Stimulated activated CD8-positive, alpha-beta memory T cell treated with anti-CD3 and anti-CD28 coated beads, Interleukin-2, amount 100 ng/mL, for 1 hour (primary cell): Measurements from ENCODE around the gene GSTM5.
"Not testable (repeated sequence)": the region's sequence is repeated elsewhere in the genome, so short reads cannot be mapped to it uniquely, and the experiment has no call there.

Experiments
- DNase-seq, 2 donors: peaks; one replicate each; pipeline ENCODE4 v3.0.0-alpha.2; 2020; ENCODE audit warnings: low read depth in 2 of 2

Gene GSTM5

DNA sequence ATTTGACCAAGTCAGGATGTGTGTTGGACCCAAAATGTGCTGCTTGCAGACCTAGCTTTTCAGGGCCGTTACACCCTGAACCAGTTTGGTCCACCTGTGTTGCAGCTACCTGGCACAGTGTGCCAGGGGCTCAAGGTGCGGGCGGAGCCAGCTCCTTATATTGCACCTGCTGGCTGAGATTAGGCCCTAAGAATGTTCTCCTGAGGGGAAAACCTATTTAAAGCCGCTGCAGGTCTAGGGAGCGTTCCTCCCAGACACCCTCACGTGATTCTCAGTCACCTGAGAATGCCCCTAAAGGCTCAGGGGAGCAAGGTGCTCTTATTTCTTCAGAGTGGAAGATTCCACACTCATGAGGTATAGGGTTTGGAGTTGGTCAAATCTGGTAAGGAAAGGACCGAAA is 16.8 kb downstream of the GSTM5 start:
- no peak for DNase-seq

DNA sequence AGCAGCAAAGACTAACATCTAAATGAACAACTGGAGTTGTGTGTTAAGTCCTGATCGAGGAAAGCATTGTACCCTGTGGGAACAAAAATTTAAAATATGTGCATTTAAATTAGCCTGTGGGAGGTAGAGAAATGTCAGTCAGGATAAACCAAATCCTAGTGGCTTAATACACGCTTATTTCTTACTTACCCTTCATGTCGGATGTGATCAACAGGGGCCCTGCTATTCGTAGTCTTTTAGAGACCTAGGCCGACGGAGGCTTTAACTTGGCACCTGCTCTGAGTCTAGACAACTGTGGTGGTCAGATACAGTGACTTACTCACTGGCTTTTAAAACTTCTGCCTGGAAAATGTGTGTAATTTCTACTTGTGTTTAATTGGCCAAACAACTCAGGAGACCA is 18.6 kb downstream of the GSTM5 start:
- DNase-seq, result no peak

DNA sequence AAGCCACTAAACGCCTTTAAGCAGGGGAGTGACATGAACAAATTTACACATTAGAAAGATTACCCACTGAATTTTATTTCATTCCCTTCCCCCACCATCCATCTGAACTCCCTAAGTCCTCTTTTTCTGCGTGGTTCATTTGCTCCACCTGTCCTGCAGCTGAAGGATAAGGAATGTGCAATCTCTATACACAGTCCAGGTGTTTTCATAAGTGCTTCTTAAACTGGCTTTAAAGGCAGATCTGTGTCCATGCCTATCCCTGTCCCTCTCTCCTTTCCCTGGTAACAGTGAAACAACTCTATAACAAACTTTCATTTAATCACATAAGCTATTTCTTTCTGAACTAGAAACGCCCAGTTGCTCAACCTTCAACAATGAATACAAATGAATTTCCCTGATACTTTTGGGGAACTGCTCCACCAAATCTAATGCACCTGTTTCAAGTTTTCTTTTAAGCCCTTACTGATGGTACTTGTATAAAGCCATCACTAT is 20.4 kb downstream of the GSTM5 start:
- no peak for DNase-seq

DNA sequence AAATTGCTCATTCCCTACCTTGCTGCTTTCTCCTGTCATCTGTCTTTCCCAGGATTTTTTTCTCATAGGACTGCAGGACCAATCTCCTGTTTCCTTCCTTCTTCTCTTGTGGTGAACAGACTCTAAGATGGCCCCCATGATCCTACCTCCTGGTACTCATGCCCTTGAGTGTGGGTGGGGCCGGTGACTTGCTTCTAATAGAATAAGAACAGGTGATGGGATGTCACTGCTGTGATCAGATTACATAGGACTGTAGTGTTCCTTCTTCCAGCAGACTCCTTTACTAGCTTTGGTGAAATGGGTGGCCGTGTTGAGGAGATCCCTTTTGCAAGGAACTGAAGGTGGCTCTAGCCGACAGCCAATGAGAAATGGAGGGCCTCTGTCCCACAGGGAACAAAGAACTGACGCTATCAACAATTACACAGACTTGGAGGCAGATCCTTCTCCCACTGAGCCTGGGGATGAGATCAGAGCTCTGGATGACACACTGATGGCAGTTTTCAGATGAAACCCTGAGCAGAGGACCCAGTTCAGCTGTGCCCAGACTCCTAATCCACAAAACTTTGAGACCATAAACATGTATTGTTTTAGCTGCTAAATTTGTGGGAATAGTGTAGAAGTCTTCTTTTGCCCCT is 21.3 kb downstream of the GSTM5 start:
- DNase-seq, result no peak

DNA sequence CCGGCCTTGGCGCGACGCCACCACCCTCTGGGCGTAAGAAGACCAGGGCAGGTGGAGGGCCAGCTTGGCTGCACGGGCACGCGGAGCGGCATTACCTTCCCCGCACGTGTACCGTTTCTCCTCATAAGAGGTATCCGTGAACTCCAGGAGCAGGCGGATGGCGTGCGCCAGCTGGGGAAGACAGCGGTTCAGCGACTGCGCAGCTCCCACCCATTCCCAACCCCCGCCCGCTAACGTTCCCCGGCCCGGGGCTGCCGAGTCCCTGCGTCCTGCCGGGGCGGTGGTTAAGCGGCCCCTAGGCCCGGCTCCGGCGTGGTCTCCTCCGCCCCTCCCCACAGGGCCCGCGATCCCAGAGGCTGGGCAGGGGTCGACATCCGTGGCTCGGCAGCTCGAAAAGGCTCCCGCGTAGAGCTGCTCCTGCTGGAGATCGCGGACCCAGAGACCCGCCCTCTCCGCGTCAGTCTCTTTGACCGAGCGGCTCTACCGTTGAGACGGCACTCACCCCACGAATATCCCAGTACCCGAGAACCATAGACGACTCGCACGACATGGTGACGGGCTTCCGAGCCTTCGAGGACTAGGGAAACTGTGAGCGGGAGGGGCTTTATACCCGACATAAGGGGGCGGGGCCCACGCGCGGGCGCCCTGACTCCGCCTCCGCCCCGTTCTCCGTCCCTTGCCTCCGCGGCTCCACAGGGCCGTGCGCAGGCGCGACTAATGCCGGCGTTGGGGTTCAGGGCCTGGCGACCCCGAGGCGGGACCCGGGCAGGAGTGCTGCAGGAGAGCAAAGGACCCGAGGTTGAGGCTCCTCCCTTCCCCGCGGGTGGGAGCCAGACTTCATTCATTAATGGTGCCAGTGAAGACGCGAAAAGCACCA is 27.9 kb downstream of the GSTM5 start:
- DNase-seq, result peak; percentile 70 to 71

DNA sequence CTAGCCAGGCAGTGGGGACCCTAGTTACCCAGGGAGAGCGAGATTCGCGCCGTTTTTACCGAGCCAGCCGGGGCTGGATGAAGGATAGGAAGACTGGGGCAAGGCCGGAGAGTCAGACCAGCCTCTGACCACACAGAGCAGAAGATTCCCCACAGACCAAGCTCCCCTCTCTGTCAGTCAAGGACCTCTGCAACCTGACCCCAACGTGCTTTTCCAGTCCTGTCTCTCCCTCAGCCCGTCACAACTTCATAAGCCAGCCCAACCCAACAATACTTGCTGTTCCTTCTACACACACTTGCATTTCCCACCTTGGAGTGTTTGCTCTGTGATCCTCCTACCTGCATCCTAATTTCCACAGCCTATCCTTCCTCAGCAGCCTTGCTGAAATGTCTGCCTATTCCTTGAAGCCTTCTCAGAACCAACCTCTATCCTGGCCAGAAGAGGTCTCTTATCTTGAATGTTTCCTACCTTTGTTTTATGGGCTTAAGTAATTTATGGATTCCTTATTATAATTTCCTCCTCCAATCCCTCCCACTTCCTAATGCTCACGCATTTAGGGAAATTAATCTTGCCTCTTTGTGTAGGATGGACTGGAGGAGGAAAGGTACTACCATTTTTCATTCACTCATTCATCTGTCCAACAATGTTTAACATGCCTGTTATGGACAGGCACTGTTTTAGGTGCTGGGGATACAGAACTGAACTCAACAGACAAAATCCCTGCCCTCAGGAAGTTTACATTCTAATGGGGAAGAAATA is 28.7 kb downstream of the GSTM5 start, which contains the start of gene GSTM3:
Gene GSTM3, minus strand, starts transcription at position 424 of the 759 bp plus-strand sequence. CDS start 751 bp downstream, outside the sequence.
- no peak for DNase-seq

DNA sequence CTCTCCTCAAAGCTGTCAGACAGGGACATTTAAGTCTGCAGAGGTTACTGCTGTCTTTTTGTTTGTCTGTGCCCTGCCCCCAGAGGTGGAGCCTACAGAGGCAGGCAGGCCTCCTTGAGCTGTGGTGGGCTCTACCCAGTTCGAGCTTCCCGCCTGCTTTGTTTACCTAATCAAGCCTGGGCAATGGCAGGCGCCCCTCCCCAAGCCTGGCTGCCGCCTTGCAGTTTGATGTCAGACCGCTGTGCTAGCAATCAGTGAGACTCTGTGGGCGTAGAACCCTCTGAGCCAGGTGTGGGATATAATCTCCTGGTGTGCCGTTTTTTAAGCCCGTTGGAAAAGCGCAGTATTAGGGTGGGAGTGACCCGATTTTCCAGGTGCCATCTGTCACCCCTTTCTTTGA is 36.3 kb downstream of the GSTM5 start:
- not testable (repeated sequence) for DNase-seq

DNA sequence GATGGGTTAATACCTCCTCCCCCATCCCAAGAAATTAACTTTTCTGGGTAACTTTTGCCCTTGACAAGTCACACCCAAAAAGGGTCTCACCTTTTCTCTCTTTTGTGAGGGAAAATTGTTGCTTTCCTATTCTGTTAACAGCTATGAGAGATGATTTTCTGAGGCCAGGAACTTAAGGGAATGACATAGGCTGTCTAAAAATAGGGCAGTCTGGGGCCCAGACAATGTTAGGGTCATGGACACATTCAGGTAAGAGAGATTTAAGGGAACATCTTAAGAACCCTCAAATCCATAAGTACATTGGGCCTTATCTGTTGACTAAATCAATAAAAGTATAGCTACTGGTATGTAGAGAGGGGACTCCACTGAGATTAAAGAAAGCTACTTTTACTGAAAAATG is 37.2 kb downstream of the GSTM5 start:
- DNase-seq, result no peak

DNA sequence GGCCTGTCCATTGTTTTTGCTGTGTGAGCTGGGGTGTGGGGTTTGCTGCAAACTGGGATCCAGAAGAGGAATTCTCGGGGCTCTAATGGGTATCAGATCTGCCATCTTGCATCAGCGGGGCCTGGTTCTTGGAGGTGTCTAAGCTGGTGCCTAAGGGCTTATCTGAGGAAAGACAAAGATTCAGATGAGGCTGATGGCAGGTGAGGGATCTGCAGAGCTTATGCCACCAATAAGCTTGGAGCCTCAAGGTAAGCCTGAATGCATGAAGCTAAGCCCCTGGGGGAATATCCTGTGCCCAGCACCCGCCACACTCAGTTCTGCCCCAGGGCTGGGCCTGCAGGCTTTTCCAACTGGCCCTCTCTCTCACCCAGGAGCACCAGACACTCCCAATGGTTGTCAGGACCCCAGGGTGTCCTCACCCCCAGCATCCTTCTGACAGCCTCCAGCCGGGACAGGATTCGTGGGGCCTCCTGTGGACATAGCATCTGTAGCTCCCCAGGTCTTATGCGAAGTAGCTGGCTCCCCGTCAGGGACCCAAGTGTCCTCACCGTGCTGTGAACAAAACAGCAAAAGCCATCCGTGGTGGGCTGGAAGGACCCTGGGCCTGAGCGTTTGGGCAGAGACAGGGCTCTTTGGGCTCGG is 38.3 kb downstream of the GSTM5 start:
- DNase-seq, result no peak

DNA sequence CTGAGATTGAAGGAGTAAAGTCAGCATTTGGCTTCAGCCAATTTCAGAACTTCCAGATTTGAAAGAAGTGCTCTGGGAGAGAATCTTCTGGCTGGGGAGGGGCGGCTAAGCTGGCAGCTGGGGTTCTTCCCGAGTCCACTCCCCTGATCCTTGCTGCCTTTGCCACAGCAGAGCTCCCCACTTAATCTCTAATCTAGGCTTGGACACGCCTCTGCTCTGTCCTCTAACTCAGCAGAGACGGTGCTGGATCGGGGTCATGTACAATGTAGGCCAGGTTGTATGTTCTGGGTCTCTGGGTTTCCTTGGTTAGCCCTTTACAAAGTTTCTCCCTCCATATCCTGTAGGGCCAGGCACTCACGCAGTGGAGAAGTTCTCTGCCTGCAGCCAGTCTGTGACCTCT is 38.9 kb downstream of the GSTM5 start:
- no peak for DNase-seq

DNA sequence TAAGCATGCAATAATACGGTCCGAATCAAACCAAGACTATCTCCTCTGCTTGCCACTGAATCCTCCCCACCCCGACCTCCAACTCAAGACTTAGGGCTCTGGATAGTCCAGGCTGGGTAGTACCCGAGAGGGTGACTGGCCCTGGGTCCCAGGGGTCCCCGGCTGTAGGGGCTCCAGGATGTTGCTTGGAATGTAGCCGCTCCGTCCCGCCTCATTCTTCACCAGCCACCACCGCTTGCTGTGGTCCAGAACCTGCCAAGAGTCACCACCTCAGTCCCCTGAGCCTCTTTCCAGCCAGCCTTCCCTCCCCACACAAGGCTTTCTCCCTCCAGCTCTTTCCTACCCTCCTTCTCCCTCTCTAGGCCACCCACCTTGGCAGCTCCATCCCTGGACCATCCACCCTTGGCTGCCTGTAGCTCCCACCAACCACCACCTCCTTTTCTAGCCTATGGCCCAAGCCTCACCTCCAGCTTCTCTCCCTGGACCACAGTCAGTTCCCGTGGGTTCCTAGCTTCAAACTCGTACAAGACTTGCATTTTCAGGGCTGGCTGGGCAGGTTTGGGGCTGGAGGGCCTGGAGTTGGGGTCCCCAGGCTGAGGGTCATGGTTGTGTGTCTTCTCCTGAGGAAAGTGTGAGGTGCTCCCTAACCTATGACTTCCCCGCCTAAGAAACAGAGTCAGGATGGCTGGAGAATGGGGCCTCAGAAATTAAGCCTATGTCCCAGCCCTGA is 39.6 kb downstream of the GSTM5 start:
- no peak for DNase-seq

DNA sequence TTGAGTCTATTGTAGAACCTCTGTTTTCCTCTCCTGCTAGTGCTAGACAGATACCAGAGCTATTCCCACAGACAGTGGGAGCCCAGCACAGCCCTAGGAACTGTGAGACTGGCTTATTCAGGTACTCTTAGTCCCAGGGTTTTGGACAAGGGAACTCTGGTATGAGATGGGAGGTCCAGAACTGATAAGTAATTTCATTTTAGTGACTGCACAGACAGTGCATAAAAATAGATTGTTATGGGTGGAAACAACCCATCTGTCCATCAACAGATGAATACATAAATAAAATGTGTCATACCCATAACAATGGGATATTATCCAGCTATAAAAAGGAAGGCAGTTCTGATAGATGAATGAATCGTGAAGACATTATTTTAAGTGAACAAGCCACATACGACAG is 42.7 kb downstream of the GSTM5 start:
- no peak for DNase-seq

DNA sequence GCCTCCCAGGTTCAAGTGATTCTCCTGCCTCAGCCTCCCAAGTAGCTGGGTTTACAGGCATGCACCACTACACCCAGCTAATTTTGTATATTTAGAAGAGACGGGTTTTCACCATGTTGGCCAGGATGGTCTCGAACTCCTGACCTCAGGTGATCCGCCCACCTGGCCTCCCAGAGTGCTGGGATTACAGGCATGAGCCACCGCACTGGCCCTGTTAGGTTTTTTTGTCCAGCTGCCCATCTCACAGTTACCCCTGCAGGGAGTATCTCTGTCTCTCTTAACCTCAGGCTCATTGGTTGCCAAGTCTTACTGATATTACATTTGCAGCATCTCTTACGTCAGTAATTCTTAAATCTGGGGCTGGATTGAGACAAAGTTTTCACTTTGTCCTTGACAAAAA is 44.3 kb downstream of the GSTM5 start:
- not testable (repeated sequence) for DNase-seq

DNA sequence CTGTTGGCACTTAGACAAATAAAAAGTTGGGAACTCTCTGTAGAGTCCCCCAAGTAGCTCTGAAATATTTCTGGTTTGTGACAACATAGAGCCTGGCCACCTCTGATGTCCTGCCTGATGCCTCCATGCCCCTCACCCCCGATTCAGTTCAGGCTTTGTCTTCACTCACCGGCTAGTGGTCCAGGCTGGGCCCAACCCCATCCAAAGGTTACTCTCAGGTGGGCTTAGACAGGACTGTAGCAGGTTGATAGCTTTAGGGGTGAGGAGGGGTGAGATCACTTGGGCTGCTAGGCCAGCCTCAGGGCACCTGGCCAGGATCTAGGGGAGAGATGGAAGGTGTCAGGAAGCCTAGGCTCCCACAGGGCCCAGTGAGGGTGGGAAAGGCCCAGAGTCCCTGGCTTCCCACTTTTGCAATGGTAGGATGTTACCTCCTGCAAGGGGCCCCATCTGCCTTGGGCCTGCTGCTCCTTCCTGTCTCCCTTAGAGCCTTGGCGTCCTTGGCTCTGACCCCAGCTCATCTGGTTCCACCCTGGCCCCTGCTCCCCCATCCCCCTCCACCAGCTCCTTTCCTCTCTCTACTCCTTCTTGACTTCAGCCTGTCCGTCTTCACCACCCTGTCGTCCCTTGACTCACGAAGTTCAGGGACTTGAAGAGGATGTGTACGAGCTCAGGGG is 44.9 kb downstream of the GSTM5 start:
- DNase-seq, result no peak

DNA sequence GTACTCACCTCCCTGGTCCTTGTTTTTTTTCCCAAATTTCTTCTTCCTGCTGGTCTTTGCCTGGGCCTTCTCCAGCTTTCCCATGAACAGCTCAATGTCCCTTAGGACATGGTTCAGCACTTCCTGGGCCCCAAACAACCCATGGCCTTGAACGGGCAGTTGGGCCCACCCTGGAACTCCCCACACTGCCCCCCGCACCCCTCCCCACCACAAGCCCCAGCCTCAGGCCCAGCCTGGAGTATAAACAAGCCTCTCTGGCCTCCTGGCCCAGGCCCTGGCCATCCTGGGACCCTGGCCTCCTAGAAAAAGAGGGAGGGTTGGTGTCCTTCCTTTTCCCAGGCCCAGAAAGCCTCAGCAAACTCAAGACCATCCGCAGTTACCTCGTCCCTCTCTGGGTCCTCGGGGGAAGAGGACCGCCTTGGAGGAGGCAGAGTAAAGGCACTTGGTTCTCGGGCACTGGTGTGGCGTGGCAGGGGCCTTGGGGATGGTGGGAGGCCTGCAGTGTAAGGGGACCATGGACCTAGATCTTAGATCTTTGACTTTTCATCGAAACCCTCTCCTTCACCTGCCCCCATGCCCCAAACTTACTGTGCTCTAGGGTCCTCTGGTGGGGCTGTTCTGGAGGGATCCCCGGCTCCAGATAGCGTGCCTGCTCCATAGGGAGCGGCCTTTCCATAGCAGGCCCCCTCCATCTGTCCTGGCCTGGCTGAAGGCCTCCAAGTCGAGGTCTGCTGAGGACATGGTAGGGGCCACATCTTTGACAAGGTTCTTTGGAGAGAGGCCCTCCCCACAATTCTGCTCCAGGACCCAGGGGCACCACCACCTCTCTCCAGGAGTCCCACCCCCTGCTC is 46.1 kb downstream of the GSTM5 start:
- no peak for DNase-seq

DNA sequence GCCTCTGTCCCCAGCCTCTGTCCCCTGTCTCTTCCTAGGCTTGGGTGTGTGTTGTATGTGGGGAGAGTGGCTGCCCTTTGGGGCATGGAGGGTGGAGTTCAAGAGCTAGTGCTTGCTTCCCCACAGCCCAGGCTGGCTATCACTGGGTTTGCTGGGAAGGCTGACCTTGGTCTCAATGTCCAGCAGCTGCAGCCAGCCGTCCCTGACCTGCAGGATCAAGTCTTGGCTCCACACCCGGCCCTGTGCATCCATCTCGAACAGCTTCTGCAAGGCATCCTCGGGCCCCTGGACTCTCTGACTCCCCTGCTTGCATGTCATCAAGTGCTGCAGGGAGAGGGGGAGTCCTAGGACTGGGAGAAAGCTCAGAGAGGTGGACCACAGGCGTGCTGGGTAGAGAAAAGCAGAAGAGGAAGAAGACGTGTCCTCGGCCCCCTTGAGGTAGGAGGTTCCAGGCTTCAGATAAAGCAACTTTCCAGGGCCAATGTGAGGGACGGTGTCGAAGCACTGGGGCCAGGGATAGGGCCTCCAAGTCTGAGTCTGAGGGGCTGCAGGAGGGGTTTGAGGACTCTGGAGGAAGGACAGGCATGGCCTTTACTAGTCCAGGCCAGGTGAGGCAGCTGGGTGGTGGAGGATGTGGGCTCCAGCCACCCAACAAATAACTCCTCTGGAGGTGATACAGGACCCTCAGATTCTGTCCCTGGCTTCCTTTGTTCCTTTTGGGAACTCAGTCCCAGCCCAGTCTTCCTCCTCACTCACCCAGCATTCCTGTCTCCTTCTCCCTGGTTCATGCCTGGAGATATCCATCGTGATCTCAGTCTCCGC is 47.7 kb downstream of the GSTM5 start:
- no peak for DNase-seq

DNA sequence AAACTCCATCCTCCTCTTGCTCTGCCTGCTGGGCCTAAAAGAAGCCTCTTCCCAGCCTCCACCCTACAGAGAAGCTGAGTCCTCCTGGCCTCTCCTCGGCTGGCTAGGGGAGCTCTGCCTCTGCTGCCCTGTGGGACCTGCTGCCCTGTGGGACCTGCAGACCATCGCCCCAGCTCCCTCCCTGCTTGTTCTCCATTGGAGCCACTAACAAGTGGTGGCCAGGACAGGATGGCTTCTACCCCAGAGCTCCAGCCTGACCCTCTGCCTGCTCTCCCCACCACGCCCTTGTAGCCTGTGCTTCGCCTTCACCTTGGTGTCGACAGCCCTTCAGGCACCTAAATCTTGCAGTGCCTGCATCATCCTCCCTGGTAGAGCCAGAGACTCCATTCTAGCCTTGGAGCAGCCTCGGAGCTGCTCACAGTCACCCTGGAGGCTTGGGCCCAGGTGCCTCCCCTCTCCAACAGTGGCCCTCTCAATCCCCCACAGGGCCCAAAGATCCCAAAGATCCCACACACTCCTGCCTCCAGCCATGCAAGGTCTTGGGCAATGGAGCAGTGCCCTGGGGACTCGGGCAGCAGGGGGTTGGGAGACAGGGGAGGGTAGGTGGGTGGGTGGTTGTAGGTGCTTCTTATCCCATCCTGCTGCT is 48.7 kb downstream of the GSTM5 start:
- DNase-seq, result no peak
